Measurements from ENCODE around the gene VMP1. TPM values are rescaled to one million over a fixed set of nuclear protein-coding genes. Genes with fewer than 3 reads are reported as not detected.

VMP1 gene
- total and polyA plus RNA-seq, 2 of the 13 experiments (the other 11 are each of a cell fraction or from before 2014, with no cell fraction given), result 186 to 271 TPM

GRCh38 chr17:59807892-59808509 is 100.5 kb downstream of the VMP1 start:
- H2AFZ ChIP-seq (ENCODE audit: low read length), result no peak overlapping the region
- in situ Hi-C loops (cut with HindIII; ENCODE audit: extremely low pct_ligation_motif_present, low pct_unique_long_range_greater_than_20kb) (no loop called here), intact Hi-C loops (cut with micrococcal nuclease; ENCODE audit: unreplicated experiment) (no loop called here)
- ATAC-seq, result no peak
- H3K9ac ChIP-seq (ENCODE audit: insufficient read depth, low read depth, low read length), result no peak overlapping the region
- no peak overlapping the region for H3K4me2 ChIP-seq (ENCODE audit: low read depth, low read length)
- H3K27ac ChIP-seq (ENCODE audit: extremely low read length, insufficient read depth, low read length), result no peak overlapping the region
- H4K20me1 ChIP-seq (ENCODE audit: insufficient read depth, low read length), result no peaks in the 10 kb centered on the region
- no peaks in the 10 kb centered on the region; a peak in 1 of 5 replicates for H3K27me3 ChIP-seq (ENCODE audit: control insufficient read depth in 1 of 2, insufficient read depth in 2 of 2, low read length in 2 of 2)
- H3K9me3 ChIP-seq (ENCODE audit: low read length), result no peaks in the 10 kb centered on the region
- H3K79me2 ChIP-seq (ENCODE audit: insufficient read depth, low read length), result no peaks in the 10 kb centered on the region
- TF ChIP-seq ATF5 (CRISPR knock-in tag; IDR thresholded peaks at IDR 0.05; ENCODE audit: low read depth) (no peak), ZNF720 (CRISPR knock-in tag; IDR thresholded peaks at IDR 0.05) (no peak), MTA1 (CRISPR knock-in tag; IDR thresholded peaks at IDR 0.05; ENCODE audit: borderline replicate concordance) (no peak), TERF1 (CRISPR knock-in tag; IDR thresholded peaks at IDR 0.05) (no peak), ZNF660 (CRISPR knock-in tag; IDR thresholded peaks at IDR 0.05; ENCODE audit: borderline replicate concordance, low read depth) (no peak), ZNF547 (CRISPR knock-in tag; IDR thresholded peaks at IDR 0.05) (no peak), MEIS1 (CRISPR knock-in tag; IDR thresholded peaks at IDR 0.05; ENCODE audit: borderline replicate concordance) (no peak), MYNN (CRISPR knock-in tag; IDR thresholded peaks at IDR 0.05; ENCODE audit: low read depth) (no peak), ZNF644 (CRISPR knock-in tag; IDR thresholded peaks at IDR 0.05; ENCODE audit: low read depth) (no peak)
- BruUV-seq (replicated peaks), result no TSS peak
- no peak for DNase-seq (ENCODE audit: low spot score)
- peaks cover 7% of the 10 kb centered on the region for H3K4me1 ChIP-seq (ENCODE audit: insufficient read depth, low read length)
- 95% methylated on average over 4 of the region's 4 CpGs for WGBS (ENCODE audit: low lambda C conversion rate)
- H3K4me3 ChIP-seq (replicated peaks in 1 of 3; ENCODE audit: insufficient read depth in 1 of 3, low read depth in 2 of 3, low read length in 3 of 3), result no peak overlapping the region
- CTCF ChIA-PET (ENCODE audit: low intra/inter-chr PET ratio, low total read pairs), result no interaction called here
- POLR2A ChIA-PET, result interaction anchor here (0.7 to 1.7 kb wide), 2 partner anchors 15 to 29 kb away, joined by 4 to 7 read pairs; no protein-coding TSS in a partner anchor
- FAIRE-seq, result no peak
- peaks cover 5 to 23% of the 10 kb centered on the region in 2 experiments for H3K36me3 ChIP-seq (replicated peaks in 1 of 2; ENCODE audit: control insufficient read depth in 1 of 2, insufficient read depth in 2 of 2, low read length in 2 of 2)
